ENCODE data around the gene MCM5. TPM values are rescaled to one million over a fixed set of nuclear protein-coding genes. Genes with fewer than 3 reads are reported as not detected.

MCM5 gene
- total and polyA plus RNA-seq, 2 of the 13 experiments (the other 11 are each of a cell fraction or from before 2014, with no cell fraction given) = 40.2 to 93.5 TPM

DNA sequence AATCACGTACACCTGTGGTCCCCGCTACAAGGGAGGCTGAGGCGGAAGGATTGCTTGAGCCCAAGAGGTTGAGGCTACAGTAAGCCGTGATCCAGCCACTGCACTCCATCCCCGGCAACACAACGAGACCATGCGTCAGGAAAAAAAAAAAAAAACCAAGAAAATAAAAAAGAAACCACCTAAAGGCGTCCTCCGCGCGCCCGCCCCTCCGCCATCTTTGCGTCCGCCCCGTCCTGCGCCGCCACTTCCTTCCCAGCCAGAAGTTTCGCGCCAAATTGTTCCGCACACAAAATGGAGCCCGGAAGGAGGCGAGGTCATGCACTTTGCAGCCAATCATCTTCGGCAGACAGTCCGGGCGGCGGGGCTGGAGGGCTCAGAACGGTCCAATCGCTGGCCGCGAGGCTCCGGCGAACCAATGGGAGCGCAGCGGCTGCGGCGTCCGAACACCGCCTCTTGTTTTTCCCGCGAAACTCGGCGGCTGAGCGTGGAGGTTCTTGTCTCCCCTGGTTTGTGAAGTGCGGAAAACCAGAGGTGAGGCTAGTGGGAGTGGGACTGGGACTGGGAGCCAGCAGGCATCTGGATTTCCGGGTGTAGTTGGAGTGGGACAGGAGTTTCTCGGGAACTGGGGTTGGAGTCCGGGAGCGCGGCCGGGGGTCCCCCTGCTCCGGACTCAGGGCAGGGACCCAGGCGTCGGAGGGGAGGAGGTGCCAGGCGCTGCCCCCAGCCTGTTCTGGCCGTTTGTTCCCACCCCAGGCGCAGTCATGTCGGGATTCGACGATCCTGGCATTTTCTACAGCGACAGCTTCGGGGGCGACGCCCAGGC is at the start of gene MCM5 (continued):
- TF ChIP-seq ZFP90 (CRISPR knock-in tag; IDR thresholded peaks at IDR 0.05; ENCODE audit: borderline replicate concordance) = peak; percentile 33; the same call in 1 of the 2 replicates
- TF ChIP-seq, protein P1, sequence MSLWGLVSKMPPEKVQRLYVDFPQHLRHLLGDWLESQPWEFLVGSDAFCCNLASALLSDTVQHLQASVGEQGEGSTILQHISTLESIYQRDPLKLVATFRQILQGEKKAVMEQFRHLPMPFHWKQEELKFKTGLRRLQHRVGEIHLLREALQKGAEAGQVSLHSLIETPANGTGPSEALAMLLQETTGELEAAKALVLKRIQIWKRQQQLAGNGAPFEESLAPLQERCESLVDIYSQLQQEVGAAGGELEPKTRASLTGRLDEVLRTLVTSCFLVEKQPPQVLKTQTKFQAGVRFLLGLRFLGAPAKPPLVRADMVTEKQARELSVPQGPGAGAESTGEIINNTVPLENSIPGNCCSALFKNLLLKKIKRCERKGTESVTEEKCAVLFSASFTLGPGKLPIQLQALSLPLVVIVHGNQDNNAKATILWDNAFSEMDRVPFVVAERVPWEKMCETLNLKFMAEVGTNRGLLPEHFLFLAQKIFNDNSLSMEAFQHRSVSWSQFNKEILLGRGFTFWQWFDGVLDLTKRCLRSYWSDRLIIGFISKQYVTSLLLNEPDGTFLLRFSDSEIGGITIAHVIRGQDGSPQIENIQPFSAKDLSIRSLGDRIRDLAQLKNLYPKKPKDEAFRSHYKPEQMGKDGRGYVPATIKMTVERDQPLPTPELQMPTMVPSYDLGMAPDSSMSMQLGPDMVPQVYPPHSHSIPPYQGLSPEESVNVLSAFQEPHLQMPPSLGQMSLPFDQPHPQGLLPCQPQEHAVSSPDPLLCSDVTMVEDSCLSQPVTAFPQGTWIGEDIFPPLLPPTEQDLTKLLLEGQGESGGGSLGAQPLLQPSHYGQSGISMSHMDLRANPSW (CRISPR knock-in tag; IDR thresholded peaks at IDR 0.05; ENCODE audit: borderline replicate concordance) = no peak
- peak; percentile 73 for TF ChIP-seq ZNF232 (CRISPR knock-in tag; IDR thresholded peaks at IDR 0.05; ENCODE audit: borderline replicate concordance)
- TF ChIP-seq, protein P2, sequence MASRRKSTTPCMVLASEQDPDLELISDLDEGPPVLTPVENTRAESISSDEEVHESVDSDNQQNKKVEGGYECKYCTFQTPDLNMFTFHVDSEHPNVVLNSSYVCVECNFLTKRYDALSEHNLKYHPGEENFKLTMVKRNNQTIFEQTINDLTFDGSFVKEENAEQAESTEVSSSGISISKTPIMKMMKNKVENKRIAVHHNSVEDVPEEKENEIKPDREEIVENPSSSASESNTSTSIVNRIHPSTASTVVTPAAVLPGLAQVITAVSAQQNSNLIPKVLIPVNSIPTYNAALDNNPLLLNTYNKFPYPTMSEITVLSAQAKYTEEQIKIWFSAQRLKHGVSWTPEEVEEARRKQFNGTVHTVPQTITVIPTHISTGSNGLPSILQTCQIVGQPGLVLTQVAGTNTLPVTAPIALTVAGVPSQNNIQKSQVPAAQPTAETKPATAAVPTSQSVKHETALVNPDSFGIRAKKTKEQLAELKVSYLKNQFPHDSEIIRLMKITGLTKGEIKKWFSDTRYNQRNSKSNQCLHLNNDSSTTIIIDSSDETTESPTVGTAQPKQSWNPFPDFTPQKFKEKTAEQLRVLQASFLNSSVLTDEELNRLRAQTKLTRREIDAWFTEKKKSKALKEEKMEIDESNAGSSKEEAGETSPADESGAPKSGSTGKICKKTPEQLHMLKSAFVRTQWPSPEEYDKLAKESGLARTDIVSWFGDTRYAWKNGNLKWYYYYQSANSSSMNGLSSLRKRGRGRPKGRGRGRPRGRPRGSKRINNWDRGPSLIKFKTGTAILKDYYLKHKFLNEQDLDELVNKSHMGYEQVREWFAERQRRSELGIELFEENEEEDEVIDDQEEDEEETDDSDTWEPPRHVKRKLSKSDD (CRISPR knock-in tag; IDR thresholded peaks at IDR 0.05; ENCODE audit: low read depth) = peak; percentile 92
- no peak for TF ChIP-seq FOSL1 (CRISPR knock-in tag; IDR thresholded peaks at IDR 0.05; ENCODE audit: borderline replicate concordance)
- no peak for TF ChIP-seq MZF1 (CRISPR knock-in tag; IDR thresholded peaks at IDR 0.05; ENCODE audit: borderline replicate concordance)
- no peak for TF ChIP-seq MBD4 (IDR thresholded peaks at IDR 0.05; ENCODE audit: borderline replicate concordance, low read length)
- no peak for TF ChIP-seq HDAC6 (IDR thresholded peaks at IDR 0.05; ENCODE audit: low read depth, low read length)
- TF ChIP-seq FOXC1 (CRISPR knock-in tag; IDR thresholded peaks at IDR 0.05; ENCODE audit: borderline replicate concordance) = 0 out of 2 replicates have a peak, but pooled peaks have one; percentile 5
- no peak for TF ChIP-seq DNMT1 (CRISPR knock-in tag; IDR thresholded peaks at IDR 0.05)
- TF ChIP-seq, protein P3, sequence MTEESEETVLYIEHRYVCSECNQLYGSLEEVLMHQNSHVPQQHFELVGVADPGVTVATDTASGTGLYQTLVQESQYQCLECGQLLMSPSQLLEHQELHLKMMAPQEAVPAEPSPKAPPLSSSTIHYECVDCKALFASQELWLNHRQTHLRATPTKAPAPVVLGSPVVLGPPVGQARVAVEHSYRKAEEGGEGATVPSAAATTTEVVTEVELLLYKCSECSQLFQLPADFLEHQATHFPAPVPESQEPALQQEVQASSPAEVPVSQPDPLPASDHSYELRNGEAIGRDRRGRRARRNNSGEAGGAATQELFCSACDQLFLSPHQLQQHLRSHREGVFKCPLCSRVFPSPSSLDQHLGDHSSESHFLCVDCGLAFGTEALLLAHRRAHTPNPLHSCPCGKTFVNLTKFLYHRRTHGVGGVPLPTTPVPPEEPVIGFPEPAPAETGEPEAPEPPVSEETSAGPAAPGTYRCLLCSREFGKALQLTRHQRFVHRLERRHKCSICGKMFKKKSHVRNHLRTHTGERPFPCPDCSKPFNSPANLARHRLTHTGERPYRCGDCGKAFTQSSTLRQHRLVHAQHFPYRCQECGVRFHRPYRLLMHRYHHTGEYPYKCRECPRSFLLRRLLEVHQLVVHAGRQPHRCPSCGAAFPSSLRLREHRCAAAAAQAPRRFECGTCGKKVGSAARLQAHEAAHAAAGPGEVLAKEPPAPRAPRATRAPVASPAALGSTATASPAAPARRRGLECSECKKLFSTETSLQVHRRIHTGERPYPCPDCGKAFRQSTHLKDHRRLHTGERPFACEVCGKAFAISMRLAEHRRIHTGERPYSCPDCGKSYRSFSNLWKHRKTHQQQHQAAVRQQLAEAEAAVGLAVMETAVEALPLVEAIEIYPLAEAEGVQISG (CRISPR knock-in tag; IDR thresholded peaks at IDR 0.05) = peak; percentile 64; the same call in 1 of the 2 replicates
- TF ChIP-seq, protein P4, sequence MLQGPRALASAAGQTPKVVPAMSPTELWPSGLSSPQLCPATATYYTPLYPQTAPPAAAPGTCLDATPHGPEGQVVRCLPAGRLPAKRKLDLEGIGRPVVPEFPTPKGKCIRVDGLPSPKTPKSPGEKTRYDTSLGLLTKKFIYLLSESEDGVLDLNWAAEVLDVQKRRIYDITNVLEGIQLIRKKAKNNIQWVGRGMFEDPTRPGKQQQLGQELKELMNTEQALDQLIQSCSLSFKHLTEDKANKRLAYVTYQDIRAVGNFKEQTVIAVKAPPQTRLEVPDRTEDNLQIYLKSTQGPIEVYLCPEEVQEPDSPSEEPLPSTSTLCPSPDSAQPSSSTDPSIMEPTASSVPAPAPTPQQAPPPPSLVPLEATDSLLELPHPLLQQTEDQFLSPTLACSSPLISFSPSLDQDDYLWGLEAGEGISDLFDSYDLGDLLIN (CRISPR knock-in tag; IDR thresholded peaks at IDR 0.05; ENCODE audit: borderline replicate concordance) = peak; percentile 52; the same call in 1 of the 2 replicates
- peak; percentile 81 for TF ChIP-seq SALL1 (CRISPR knock-in tag; IDR thresholded peaks at IDR 0.05)
- TF ChIP-seq PHB2 (IDR thresholded peaks at IDR 0.05; ENCODE audit: partially characterized antibody) = no peak
- TF ChIP-seq SMYD3 (CRISPR knock-in tag; IDR thresholded peaks at IDR 0.05) = peak; percentile 60; the same call in 1 of the 2 replicates
- TF ChIP-seq MYC (CRISPR knock-in tag; IDR thresholded peaks at IDR 0.05; ENCODE audit: borderline replicate concordance) = peak; percentile 58; the same call in 1 of the 2 replicates
- TF ChIP-seq ZNF354B (CRISPR knock-in tag; IDR thresholded peaks at IDR 0.05) = 0 out of 2 replicates have a peak, but pooled peaks have one; percentile 58
- TF ChIP-seq POLR2G (IDR thresholded peaks at IDR 0.05; ENCODE audit: low read depth, low read length) = peak; percentile 77
- TF ChIP-seq HNRNPUL1 (IDR thresholded peaks at IDR 0.05; ENCODE audit: low read depth, low read length) = no peak

Measured in HepG2 (cell line).